Forelimb muscle (tissue), 1 donor: ENCODE measurements around the gene ZNF536. TPM values are rescaled to one million over a fixed set of nuclear protein-coding genes. Genes with fewer than 3 reads are reported as not detected.

Experiments
- DNase-seq: peaks from one replicate; pipeline ENCODE4 v3.0.0-alpha.2; 2013; ENCODE audit warnings: low read depth
- polyA plus RNA-seq: library from polyadenylated mRNA; unstranded; fragments of 120-200 nt; gene quantifications from one replicate; pipeline ENCODE4 v1.2.1, GENCODE V29; 2013; ENCODE audit not compliant: insufficient read length

The ZNF536 gene
- polyA plus RNA-seq, 1 donor = 2.3 TPM

DNA sequence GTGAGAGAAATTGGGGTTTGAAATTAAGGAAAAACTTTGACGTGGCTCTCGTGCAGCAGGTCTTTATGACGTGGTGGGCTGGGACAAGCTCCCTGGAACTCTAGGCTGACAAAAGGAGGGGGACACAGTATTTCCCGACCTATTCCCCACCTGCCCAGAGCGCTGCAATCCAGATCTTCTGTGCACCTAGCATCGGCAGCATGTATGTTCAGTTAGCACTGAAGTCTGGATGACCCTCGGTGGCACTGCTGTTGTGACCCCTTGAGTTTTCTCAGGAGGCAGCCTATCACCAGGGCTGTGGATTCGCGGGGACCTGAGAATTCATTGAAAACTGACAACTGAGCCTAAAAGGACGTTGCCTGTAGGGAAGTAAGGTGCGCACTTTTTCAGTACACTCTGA, 9.1 kb upstream of the ZNF536 start:
- DNase-seq = no peak

- no peak for DNase-seq
Observed at GRCh38 chr19:30364866-30365800, 7.1 kb upstream of the ZNF536 start.

DNA sequence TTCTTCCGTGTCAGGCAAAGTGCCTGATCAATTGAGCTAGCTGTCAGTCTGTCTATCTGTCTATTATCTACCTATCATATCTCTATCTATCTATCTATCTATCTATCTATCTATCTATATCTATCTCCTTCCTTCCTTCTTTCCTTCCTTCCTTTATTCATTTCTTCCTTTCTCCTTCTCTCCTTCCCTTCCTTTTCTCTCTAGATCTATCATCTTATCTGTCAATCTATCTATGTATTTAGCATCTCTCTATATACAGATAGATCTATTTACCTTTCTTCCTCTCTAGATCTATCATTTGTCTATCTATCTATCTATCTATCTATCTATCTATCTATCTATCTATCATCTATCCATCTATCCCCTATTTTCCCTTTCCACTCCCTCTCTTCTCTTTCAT, 5.9 kb upstream of the ZNF536 start:
- no peak for DNase-seq

- no peak for DNase-seq
Observed at GRCh38 chr19:30367006-30367405, 5.2 kb upstream of the ZNF536 start.

GRCh38 chr19:30367421-30367820, 4.8 kb upstream of the ZNF536 start:
- no peak for DNase-seq

- no peak for DNase-seq
Observed at GRCh38 chr19:30369833-30370232, 2.4 kb upstream of the ZNF536 start.

DNA sequence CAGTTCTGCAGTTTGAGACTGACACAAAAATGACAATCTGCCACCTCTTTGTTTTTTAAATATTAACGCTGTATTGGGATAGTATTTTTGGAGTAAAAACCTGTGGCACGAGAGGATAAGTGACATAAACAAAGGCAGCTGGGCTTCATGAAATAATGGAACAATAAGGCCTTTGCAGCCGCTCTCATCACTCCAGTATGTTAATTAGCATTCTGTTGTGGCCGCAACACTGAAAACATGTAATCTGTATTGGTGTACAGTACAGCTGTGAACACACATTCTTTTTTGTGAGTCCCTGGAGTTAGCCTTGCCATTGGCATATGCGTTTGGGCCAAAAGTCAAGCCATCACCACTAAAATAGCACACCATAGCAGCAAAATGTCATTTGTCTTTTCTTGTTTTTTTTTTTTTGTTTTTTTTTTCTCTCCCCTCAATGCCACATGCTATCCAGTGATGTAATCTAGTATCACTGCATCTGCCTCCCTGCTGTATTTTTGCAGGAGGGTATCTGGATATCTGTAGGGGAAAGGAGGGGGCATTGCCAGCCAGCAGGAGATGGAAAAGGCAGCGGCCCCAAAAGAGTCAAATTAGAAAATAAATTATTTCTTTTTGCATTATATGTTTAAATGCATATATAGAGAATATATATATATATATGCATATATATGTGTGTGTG, 885 bp upstream of the ZNF536 start:
- DNase-seq = no peak

DNA sequence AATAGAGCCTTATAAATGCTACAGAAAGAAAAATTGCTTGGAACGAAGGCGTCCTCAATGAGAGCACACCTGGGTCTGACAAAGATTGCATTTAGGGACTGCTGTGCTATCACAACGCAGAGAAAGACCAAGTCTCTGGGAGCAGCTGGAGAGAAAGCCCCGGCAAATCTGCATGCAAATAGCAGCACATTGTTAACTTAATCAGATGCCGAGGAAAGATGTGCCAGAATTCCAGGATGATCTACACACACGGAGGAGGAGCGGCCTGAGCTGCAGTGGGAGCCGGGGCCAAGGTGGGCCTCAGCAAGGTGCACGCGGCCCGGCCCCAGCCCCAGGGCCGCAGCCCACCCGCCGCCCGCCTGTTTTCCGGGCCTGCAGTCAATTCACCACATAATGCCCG, 1.4 kb downstream of the ZNF536 start:
- no peak for DNase-seq

DNA sequence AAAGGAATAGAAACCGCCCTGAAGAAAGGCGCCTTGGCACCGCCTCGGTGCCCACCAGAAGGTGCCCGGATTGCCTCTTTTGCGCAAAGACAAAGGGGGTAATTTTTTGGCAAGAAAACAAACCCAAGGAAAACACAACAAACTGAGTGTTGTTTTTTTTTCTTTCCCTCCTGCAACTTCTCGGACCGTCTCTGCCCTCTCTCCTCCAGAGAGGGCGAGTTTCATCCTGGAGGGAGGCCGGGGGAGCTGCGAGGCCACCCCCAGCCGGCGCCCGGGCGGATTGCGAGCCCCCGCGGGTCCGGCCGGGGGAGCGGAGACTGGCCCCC, 2.3 kb downstream of the ZNF536 start:
- no peak for DNase-seq

- DNase-seq = no peak
Observed at GRCh38 chr19:30374865-30375552, 2.8 kb downstream of the ZNF536 start.

DNA sequence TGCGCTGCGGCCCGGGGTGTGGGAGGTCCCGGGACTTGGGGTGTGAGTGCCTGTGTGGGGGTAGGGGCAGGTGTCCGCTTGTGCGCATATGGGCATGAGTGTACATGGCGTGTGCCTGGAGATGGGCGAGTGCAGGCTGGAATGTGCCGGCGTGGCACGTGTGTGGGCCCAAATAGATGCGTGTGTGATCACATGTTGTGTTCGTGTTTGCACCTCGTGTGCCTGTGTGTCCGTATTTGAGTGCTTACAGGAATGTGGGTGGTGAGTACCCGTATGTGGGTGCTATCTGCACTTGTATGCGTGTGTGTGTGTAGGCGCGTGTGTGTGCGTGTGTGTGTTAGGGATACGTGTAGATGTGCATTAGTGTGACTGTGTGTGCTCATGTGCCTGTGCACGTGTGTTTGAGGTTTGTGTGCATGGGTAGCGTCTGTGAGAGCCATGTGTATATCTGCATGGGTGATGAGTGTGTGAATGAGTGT, 3.4 kb downstream of the ZNF536 start:
- no peak for DNase-seq

DNA sequence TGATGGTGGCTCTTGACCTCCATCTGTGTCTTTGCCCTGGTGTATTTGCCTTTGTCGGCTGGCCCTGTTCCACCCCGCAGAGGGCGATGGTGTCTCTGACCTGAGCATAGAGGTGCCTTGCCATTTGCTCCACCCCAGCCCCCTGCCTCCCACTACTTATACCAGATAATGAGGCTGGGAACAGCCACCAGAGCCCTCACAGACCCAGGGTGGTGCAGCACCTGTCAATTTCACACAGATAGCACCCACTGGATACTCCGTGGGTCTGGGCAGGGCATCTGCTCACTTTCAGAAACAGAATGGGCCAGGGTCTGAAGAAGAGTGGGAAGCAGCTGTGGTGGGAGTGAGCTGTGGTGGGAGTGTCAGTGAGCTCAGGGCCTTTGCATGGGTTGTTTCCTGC, 4.1 kb downstream of the ZNF536 start:
- DNase-seq = no peak

DNA sequence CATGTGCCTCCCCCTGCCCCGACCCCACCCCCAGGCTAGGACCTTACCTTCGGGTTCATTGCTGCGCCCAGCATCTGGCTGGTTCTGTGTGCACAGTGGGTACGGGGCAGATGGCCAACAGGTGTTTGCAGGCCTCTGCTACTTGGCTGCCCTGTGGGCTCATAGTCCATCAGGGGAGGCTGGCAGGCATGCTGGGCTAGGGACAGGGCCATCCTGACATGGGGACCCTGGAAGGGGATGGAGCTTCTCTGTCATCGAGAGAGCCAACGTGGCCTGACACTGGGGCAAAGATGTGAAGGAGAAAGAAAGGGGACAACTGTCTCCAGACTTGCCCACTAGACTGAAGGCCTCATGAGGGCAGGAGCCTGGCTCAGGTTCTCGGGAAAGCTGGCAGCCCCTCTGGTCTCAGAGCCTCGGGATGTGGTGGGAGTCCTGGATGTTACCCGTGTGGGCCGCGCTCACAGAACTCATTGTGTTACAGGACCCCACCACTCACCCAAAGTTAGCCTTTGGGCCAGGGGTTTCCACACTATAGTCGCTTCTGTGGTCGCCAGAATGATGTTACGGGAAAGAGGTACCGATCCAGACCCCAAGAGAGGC, 4.7 kb downstream of the ZNF536 start:
- DNase-seq = no peak

DNA sequence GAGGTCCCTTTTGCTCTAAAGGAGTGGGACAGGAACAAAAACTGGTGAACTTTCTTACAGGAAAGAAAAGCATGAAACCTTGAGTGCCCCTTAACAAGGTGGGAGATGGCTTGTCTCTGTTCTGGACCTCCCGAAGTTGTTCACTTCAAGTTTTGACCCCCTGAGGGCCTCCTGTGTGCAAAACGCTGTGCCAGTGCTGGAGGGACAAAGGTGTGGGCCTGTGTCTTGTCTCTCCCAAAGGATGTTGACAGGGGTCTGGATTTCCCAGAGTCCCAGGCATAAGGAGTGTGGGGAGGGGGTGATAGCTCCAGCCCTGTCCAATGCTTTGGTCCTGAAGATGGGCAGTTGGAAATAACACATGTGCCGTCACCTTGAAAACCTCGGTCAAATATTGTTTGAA, 6.5 kb downstream of the ZNF536 start:
- DNase-seq = no peak

DNA sequence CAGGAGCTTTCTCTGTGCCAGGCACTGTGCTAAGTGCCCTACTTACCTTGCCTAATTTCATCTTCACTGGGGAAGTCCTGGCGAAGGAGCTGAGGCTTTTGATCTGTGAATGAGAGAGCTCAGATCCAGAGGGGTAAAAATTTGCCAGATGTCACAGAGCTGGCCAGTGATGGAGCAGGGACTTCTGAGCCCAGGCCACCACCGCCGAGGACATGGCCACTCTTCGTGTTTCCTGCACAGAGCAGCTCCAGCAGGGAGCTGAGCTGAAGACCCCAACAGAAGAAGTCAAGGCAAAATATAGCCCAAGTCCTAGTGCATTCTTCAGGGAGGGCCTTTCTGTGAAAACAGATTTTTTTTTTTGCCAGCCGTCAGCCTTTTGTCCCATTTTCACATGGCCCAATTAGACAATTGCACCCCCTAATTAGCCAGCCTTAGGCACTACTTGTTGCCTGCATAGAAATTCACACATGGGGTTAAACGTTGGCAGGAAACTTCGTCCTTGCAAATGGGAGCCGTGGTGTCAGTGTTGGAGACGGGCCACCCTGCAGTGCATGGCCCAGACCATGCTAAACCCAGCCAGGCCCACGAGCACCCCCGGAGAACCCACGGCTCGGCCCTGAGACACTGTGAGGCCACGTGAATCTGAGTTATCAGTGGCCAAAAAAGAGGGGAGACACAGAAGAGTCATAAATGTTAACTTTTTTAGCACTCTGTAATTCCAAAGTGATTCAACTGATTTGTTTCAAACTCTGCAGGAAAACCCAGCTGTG, 7.8 kb downstream of the ZNF536 start:
- no peak for DNase-seq

GRCh38 chr19:30381366-30381765, 9.2 kb downstream of the ZNF536 start:
- no peak for DNase-seq

GRCh38 chr19:30385174-30385573, 13.0 kb downstream of the ZNF536 start:
- DNase-seq = no peak

- DNase-seq = no peak
Observed at GRCh38 chr19:30385666-30386065, 13.5 kb downstream of the ZNF536 start.

DNA sequence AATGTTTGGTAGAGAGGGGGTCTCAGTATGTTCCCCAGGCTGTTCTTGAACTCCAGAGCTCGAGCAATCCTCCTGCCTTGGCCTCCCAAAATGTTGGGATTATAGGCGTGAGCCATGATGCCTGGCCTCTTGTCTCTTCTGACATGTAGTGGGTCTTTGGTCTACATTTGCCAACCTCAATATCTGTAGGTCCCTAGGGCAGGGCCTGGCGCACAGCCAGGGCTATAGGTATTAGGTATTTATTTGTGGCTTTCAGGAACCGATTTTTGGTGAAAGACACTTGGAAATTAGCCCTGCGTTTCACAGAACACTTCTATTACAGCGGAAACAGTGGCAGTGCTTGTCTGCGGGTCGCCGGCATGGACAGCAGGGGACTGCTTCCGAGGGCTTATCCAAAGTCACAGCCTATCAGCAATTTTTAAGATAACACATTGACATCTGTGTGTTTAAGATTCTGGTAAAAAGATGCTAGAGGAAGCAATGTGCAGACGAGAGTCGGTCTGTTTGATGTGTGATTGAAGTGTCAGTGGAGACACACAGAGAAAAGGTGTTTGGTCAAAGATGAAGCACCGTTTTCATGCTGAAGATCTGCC, 14.5 kb downstream of the ZNF536 start:
- DNase-seq = no peak

DNA sequence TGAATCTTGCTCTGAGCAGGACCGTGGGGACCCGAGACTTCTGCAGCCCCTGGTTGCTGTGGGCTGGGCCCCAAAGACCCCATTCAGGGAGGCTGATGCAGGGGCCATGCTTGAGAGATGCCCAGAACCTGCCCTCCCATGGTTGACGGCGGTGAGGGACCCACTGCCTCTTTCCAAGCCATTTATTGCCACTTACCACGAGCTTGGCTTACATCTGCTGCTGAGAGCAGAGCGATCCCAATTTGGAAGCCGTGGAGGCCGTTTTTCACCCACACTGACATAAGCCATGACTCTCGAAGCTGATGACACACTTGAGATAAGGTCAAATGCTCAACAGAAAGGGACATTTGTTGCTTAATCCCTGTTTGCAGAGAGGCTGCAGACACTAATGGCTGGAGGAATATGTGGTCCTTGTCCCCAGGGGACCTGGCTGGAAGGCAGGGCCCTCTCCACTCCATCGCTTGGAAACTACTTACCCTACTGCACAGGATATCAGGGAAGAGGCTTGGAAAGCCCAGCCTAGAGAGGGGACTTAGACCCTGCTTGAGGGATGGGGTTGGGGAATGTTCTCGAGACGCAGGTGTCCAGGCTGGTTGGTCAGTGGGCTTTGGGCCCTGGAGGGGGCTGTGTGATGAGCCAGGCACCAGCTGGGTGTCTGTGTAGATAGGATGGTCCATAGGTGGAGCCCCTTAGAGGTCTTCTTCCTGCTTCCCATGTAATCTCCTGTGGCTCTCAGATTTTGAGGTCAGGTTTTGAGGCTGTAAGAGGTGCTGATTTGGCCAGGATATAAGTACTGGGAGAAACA, 15.3 kb downstream of the ZNF536 start:
- DNase-seq = no peak
